Skeletal muscle tissue (tissue), 4 donors: Measurements from ENCODE around the gene CORO1C. TPM values are rescaled to one million over a fixed set of nuclear protein-coding genes. Genes with fewer than 3 reads are reported as not detected.

ENCODE experiments used
- H3K27ac ChIP-seq: one replicate; pipeline ENCODE4 v1.7.0; 2013; ENCODE audit warnings: mild to moderate bottlenecking, low read depth, low read length, inconsistent platforms
- H3K27me3 ChIP-seq, 3 donors: one replicate each; pipeline ENCODE4 v1.7.0; 2013; ENCODE audit warnings: low read length in 3 of 3; ENCODE audit not compliant: control insufficient read depth in 3 of 3, insufficient read depth in 3 of 3
- H3K36me3 ChIP-seq, 3 donors: one replicate each; pipeline ENCODE4 v1.7.0; 2013; ENCODE audit warnings: low read length in 3 of 3; ENCODE audit not compliant: control insufficient read depth in 3 of 3, insufficient read depth in 3 of 3
- H3K4me1 ChIP-seq, 3 donors: one replicate each; pipeline ENCODE4 v1.7.0; 2013; ENCODE audit warnings: low read length in 3 of 3, mild to moderate bottlenecking in 3 of 3; ENCODE audit not compliant: control insufficient read depth in 3 of 3, insufficient read depth in 3 of 3
- H3K4me3 ChIP-seq, 3 donors: one replicate each; pipeline ENCODE4 v1.7.0; 2013; ENCODE audit warnings: low read length in 3 of 3
- H3K9ac ChIP-seq, 3 donors: one replicate each; pipeline ENCODE4 v1.7.0; 2013; ENCODE audit warnings: low read length in 3 of 3, mild to moderate bottlenecking in 3 of 3, moderate library complexity in 2 of 3, low read depth in 1 of 3
- H3K9me3 ChIP-seq, 3 donors: one replicate each; pipeline ENCODE4 v1.7.0; 2013; ENCODE audit warnings: low read length in 3 of 3; ENCODE audit not compliant: control insufficient read depth in 3 of 3
- total RNA-seq: library from RNA; depleted of rRNA; stranded (reverse); fragments of >200 nt; gene quantifications from one replicate; pipeline ENCODE4 v1.2.3, GENCODE V29; 2014
- donor health status: Osteomylitis.

CORO1C gene
- total RNA-seq, 1 donor from 2014 or later, result 154 TPM

DNA sequence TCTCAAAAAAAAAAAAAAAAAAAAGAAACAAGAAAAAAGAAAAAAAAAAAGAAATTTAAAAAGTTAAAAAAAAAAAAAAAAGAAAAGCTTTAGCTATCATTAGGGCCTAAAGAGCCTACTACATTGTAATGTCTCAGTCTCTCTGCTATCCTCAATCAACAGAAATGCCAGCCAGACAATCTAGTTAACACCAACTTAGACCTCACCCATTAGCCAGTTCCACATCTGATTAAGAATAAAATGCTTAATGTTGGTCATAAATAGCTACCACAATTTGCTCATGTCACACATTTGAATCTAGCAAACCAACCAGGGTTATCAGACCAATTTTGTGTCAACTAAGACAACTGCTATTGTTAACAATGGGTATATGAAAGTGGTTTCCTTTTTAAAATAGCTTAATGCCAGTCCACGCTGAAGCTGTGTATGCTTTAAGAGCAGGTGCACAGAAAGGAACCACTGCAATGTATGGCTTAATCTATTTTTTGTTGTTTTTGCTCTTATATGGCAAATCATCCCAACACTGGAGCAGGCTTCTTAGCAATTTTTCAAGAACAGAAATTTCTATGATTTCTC, 52.1 kb downstream of the CORO1C start:
- Histone ChIP-seq H3K9ac (no peak overlapping the region), H3K27ac (no peak overlapping the region), H3K36me3 (peaks cover 2 to 8% (median 8%) of the 10 kb centered on the region in 3 donors), H3K4me3 (no peak overlapping the region), H3K4me1 (peaks cover 5 to 21% (median 6%) of the 10 kb centered on the region in 3 donors), H3K27me3 (no peaks in the 10 kb centered on the region), H3K9me3 (no peaks in the 10 kb centered on the region)

DNA sequence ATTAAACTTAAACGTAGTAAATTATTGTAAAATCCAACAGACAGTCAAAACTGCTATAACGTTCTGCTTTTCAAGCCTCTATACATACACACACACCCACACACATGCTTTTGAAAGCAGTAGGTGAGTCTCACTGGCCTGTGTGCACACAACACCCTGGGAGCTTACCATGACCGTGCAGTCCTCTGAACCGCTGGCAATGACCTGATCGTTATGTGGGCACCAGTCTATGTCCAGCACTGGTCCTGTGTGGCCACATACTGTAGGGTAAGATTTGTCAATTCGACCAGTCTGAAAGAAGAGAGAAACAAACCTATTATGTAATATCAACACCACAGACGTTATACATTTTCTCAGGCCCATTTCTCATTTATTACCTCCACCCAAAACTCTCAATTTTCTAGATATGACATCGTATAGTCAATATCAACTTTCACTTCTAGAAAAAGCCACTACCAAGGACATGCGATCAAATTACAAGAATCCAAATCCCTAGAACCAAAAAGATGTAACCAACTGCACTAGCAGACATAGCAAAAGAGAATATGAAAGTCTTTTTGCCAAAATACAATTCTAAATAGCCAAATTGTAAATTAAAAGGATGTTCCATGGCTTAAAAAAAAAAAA, 53.1 kb downstream of the CORO1C start:
- peak overlapping the region; percentile 21 for H3K27ac ChIP-seq
- H3K9ac ChIP-seq, result no peak overlapping the region
- peaks cover 2 to 8% (median 8%) of the 10 kb centered on the region in 3 donors for H3K36me3 ChIP-seq
- no peaks in the 10 kb centered on the region for H3K9me3 ChIP-seq
- no peak overlapping the region for H3K4me3 ChIP-seq
- peaks cover 5 to 15% (median 6%) of the 10 kb centered on the region in 3 donors for H3K4me1 ChIP-seq
- H3K27me3 ChIP-seq, result no peaks in the 10 kb centered on the region

DNA sequence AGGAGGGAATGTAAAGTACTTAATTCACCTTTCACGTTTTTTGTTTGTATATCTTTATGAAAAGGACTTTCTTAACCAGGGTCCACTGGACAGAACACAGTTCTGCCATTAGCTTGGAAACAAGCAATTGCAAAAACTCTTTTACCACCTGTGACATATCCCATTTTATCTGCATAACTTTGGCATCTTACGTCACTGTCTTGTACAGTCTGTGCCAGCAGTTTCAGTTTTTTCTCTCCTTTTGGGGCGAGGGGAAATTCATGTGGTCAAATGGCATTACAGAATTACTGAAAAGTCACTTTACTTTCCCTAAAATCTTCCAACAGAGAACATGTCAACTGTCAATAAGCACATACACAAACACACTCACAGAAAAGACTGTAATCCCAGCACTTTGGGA, 53.9 kb downstream of the CORO1C start:
- Histone ChIP-seq H3K27me3 (no peaks in the 10 kb centered on the region), H3K4me1 (peaks cover 5 to 15% (median 6%) of the 10 kb centered on the region in 3 donors), H3K9ac (no peak overlapping the region), H3K9me3 (no peaks in the 10 kb centered on the region), H3K36me3 (peaks cover 2 to 12% (median 8%) of the 10 kb centered on the region in 3 donors), H3K4me3 (no peak overlapping the region), H3K27ac (no peak overlapping the region)

DNA sequence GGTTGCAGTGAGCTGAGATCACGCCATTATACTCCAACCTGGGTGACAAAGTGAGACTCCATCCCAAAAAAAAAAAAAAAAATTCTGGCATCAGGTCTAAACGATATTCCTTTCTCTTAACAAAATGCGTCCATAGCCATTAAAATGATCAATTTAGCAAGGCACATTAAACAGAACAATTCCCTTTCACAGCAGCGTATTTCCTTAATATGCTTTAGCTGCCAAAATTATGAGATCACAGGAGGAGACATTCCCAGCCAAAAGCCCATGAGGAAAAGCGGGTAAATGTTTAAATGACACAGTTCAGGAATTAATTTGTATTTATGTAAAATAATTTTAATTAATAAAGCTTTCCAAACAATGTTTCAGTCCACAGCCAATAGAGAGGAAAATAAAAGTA, 54.6 kb downstream of the CORO1C start:
- Histone ChIP-seq H3K4me3 (no peak overlapping the region), H3K27me3 (no peaks in the 10 kb centered on the region), H3K4me1 (peaks cover 5 to 15% (median 6%) of the 10 kb centered on the region in 3 donors), H3K9ac (no peak overlapping the region), H3K36me3 (peaks cover 2 to 13% (median 8%) of the 10 kb centered on the region in 3 donors), H3K27ac (no peak overlapping the region), H3K9me3 (no peaks in the 10 kb centered on the region)

DNA sequence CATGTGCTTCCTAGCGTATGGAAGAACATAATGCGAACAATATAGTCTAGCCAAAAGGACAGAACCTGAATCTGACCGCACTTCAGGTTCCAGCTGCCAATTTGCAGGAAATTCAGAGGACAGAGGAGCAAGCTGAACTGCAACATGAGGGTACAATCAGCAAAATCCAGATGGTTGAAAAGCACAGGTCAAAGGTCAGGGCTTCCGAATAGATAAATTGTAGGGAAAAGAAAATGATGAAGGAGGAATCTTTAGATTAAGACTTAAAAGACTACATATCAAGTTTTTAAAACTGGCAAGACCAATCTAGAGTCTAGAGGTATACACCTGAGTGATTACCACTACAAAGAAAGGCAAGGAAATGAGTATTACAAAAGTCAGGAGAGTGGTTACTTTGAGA, 55.5 kb downstream of the CORO1C start:
- peaks cover 5 to 15% (median 6%) of the 10 kb centered on the region in 3 donors for H3K4me1 ChIP-seq

DNA sequence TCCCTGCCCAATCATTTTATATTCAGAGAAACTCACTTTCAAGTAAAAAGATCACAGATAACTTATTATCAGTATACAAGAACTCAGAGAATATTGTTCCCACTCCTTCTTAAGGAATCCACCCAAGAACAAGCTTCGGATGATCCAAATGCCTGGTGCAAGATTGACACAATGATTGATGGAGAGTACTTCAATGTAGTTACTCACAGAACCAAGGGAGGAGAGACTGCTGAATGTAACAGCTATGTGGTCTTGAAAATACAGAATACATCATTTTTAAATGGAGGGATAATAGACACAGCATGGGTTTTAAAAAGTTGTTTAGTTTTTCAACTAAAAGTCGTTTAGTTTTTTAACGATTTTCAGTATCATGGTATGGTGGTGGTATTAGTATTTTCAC, 59.3 kb downstream of the CORO1C start:
- Histone ChIP-seq H3K27ac (no peak overlapping the region), H3K36me3 (peaks cover 0 to 5% (median 5%) of the 10 kb centered on the region in 3 donors)

More for the DNA sequence above, 55.5 kb downstream of the CORO1C start:
- Histone ChIP-seq H3K4me3 (no peak overlapping the region), H3K9me3 (no peaks in the 10 kb centered on the region), H3K36me3 (peaks cover 2 to 13% (median 8%) of the 10 kb centered on the region in 3 donors), H3K9ac (no peak overlapping the region), H3K27me3 (no peaks in the 10 kb centered on the region), H3K27ac (no peak overlapping the region)

DNA sequence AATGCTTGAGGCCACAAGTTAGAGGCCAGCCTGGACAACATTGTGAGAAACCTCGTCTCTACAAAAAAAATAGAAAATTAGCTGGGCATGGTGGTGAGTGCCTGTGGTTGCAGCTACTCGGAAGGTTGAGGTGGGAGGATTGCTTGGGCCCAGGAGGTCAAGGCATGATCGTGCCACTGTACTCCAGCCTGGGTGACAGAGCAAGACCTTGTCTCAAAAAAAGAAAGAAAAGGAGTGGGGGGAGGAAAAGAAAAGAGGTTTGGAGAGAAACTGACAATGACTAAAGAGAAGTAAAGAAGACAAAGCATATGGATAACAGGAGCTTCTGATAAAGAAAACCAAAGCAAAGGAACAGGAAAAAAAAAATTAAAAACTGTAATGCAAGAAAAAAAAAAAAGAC, 60.2 kb downstream of the CORO1C start:
- Histone ChIP-seq H3K9ac (no peak overlapping the region), H3K36me3 (peaks cover 0 to 5% (median 5%) of the 10 kb centered on the region in 3 donors), H3K27me3 (no peaks in the 10 kb centered on the region), H3K4me3 (no peak overlapping the region), H3K27ac (no peak overlapping the region), H3K4me1 (peaks cover 26 to 30% (median 26%) of the 10 kb centered on the region in 3 donors), H3K9me3 (no peaks in the 10 kb centered on the region)

More for the DNA sequence above, 59.3 kb downstream of the CORO1C start:
- peaks cover 17 to 20% (median 17%) of the 10 kb centered on the region in 3 donors for H3K4me1 ChIP-seq
- H3K4me3 ChIP-seq, result no peak overlapping the region
- H3K9me3 ChIP-seq, result no peaks in the 10 kb centered on the region
- H3K27me3 ChIP-seq, result no peaks in the 10 kb centered on the region
- H3K9ac ChIP-seq, result no peak overlapping the region

DNA sequence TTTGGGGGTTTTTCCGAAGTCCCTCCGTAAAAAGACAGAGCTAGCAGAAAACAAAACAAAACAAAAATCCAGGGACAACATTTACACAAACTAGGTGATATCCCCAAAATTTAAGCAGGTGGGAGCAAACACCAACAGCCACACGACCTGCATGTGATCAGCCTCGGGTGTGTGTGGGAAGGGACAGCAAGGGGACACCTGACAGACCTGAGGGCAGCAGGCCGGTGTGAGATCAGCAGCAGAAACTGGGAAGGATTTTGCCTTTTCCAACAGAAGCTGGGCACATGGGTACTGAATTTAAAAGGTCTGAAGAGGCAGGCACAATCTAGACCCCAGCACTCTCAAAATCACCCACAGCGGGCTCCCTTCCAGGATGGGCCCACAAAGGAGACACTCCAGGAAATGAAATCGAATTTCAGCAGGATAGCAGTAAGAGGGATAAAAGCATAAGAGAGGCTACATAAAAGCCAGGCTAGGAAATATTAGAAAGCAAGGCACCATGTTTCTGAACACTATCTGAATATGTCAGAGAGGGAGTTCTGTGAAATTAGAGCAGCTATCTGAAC, 61.2 kb downstream of the CORO1C start:
- Histone ChIP-seq H3K27ac (no peak overlapping the region), H3K36me3 (peaks cover 0 to 5% (median 0%) of the 10 kb centered on the region in 3 donors), H3K9ac (peak overlapping the region in 1 of 3 donors; percentile 7), H3K9me3 (no peaks in the 10 kb centered on the region), H3K27me3 (no peaks in the 10 kb centered on the region), H3K4me1 (peaks cover 35 to 39% (median 36%) of the 10 kb centered on the region in 3 donors), H3K4me3 (no peak overlapping the region)

DNA sequence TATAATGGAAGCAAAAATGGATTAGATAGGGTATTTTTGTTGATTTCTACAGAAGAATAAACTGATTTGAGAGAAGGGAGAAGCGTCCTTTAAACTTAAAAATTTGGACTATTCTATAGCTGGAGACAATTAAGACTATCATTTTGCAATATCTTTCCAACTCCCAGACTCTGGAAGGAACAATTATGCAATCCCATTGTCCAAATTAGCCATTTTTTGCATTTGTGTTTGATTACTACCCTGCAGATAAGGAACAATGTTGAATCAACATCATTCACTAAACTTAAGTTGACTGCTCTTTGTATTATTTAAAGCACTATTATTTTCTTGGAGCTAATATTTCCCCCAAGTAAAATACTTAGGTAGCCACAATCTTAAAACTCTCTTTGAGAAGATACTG, 62.8 kb downstream of the CORO1C start:
- Histone ChIP-seq H3K27ac (no peak overlapping the region), H3K36me3 (peaks cover 0 to 5% (median 0%) of the 10 kb centered on the region in 3 donors), H3K27me3 (no peaks in the 10 kb centered on the region), H3K4me1 (peaks cover 41 to 48% (median 46%) of the 10 kb centered on the region in 3 donors), H3K9me3 (no peaks in the 10 kb centered on the region), H3K9ac (peak overlapping the region in 1 of 3 donors; percentile 3), H3K4me3 (no peak overlapping the region)

DNA sequence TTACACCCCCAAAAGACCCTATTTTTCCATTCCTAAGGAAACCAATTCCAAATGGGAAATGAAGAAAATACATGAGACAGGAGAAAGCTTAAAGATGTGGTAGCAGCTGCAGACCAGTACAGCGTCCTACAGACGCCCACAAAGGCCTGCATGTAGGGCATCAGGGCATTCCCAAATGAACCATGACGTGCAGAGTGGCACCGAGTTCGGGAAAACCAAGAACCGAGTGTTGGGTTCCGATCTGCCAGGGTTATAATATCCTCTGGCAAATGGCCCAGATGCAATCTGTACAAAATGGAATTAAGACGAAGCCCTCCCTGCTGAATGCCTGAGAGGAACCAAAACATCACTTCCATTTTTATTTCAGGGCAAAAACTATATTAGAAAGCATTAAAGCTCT, 63.3 kb downstream of the CORO1C start:
- H3K36me3 ChIP-seq, result peaks cover 0 to 5% (median 0%) of the 10 kb centered on the region in 3 donors
- H3K4me1 ChIP-seq, result peaks cover 41 to 48% (median 46%) of the 10 kb centered on the region in 3 donors
- H3K9ac ChIP-seq, result peak overlapping the region in 2 of 3 donors; percentile 25 to 34
- no peaks in the 10 kb centered on the region for H3K9me3 ChIP-seq
- no peak overlapping the region for H3K4me3 ChIP-seq
- no peaks in the 10 kb centered on the region for H3K27me3 ChIP-seq
- H3K27ac ChIP-seq, result no peak overlapping the region
